Measurements from ENCODE around the gene PLEK. TPM values are rescaled to one million over a fixed set of nuclear protein-coding genes. Genes with fewer than 3 reads are reported as not detected.

PLEK gene
- total and polyA plus RNA-seq, 10 of the 15 experiments (the other 5 are each of a cell fraction or from before 2014, with no cell fraction given): 229 to 804 (median 362) TPM

DNA sequence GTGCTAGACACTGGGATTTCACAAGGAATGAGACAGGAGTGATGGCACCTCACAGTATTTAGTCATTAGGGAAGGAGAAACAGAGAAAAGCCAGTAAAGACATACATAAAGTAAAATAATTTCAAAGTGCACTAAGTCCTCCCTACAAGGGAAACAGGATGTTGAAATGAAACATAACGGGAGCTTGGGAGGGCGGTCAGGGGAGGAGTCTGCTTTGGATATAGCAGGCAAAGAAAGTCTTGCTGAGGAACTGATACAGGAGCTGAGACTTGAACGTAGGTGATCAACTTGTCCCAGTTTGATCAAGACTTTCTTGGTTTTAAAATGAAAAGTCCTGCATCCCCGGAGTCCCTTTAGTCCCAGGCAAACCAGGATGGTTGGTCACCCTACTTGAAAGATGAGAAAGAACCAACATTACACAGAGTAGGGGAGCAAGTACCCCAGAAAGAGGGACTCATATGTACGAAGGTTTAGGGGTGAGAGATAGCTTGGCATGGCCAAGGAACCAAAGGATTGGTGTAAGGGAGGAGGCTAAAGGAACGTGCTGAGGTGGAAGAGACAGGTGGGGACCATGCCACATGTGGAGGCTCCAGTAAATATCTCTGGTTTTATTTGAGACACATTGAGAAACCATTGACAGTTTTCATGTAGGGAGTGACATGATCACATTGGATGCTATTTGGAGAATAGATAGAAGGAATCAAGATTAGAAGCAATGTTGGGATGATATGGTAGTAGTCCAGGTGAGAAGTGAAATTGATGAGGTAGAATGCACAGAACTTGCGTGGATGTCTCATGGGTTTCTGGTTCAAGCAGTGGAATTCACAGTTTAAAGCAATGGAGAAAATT, 73.6 kb downstream of the PLEK start (continued):
- TF ChIP-seq, protein P1, sequence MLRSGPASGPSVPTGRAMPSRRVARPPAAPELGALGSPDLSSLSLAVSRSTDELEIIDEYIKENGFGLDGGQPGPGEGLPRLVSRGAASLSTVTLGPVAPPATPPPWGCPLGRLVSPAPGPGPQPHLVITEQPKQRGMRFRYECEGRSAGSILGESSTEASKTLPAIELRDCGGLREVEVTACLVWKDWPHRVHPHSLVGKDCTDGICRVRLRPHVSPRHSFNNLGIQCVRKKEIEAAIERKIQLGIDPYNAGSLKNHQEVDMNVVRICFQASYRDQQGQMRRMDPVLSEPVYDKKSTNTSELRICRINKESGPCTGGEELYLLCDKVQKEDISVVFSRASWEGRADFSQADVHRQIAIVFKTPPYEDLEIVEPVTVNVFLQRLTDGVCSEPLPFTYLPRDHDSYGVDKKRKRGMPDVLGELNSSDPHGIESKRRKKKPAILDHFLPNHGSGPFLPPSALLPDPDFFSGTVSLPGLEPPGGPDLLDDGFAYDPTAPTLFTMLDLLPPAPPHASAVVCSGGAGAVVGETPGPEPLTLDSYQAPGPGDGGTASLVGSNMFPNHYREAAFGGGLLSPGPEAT (IDR thresholded peaks at IDR 0.05; ENCODE audit: low read depth): 0 out of 2 replicates have a peak, but pooled peaks have one; percentile 18
- TF ChIP-seq ZNF24 (IDR thresholded peaks at IDR 0.05) (no peak), PML (IDR thresholded peaks at IDR 0.05; ENCODE audit: low read length) (peak; percentile 100), CBX5 (IDR thresholded peaks at IDR 0.05; ENCODE audit: low read depth) (no peak), CREB1 (IDR thresholded peaks at IDR 0.05; ENCODE audit: low read depth) (peak; percentile 45; the same call in 1 of the 2 replicates), BMI1 (IDR thresholded peaks at IDR 0.05; ENCODE audit: borderline replicate concordance) (peak; percentile 87), MTA3 (IDR thresholded peaks at IDR 0.05; ENCODE audit: borderline replicate concordance, low read length) (peak; percentile 98)
- TF ChIP-seq, protein P2, sequence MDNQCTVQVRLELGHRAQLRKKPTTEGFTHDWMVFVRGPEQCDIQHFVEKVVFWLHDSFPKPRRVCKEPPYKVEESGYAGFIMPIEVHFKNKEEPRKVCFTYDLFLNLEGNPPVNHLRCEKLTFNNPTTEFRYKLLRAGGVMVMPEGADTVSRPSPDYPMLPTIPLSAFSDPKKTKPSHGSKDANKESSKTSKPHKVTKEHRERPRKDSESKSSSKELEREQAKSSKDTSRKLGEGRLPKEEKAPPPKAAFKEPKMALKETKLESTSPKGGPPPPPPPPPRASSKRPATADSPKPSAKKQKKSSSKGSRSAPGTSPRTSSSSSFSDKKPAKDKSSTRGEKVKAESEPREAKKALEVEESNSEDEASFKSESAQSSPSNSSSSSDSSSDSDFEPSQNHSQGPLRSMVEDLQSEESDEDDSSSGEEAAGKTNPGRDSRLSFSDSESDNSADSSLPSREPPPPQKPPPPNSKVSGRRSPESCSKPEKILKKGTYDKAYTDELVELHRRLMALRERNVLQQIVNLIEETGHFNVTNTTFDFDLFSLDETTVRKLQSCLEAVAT (IDR thresholded peaks at IDR 0.05): 0 out of 2 replicates have a peak, but pooled peaks have one; percentile 30
- TF ChIP-seq, protein P3, sequence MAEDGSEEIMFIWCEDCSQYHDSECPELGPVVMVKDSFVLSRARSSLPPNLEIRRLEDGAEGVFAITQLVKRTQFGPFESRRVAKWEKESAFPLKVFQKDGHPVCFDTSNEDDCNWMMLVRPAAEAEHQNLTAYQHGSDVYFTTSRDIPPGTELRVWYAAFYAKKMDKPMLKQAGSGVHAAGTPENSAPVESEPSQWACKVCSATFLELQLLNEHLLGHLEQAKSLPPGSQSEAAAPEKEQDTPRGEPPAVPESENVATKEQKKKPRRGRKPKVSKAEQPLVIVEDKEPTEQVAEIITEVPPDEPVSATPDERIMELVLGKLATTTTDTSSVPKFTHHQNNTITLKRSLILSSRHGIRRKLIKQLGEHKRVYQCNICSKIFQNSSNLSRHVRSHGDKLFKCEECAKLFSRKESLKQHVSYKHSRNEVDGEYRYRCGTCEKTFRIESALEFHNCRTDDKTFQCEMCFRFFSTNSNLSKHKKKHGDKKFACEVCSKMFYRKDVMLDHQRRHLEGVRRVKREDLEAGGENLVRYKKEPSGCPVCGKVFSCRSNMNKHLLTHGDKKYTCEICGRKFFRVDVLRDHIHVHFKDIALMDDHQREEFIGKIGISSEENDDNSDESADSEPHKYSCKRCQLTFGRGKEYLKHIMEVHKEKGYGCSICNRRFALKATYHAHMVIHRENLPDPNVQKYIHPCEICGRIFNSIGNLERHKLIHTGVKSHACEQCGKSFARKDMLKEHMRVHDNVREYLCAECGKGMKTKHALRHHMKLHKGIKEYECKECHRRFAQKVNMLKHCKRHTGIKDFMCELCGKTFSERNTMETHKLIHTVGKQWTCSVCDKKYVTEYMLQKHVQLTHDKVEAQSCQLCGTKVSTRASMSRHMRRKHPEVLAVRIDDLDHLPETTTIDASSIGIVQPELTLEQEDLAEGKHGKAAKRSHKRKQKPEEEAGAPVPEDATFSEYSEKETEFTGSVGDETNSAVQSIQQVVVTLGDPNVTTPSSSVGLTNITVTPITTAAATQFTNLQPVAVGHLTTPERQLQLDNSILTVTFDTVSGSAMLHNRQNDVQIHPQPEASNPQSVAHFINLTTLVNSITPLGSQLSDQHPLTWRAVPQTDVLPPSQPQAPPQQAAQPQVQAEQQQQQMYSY (CRISPR knock-in tag; IDR thresholded peaks at IDR 0.05): peak; percentile 99
- TF ChIP-seq, protein P4, sequence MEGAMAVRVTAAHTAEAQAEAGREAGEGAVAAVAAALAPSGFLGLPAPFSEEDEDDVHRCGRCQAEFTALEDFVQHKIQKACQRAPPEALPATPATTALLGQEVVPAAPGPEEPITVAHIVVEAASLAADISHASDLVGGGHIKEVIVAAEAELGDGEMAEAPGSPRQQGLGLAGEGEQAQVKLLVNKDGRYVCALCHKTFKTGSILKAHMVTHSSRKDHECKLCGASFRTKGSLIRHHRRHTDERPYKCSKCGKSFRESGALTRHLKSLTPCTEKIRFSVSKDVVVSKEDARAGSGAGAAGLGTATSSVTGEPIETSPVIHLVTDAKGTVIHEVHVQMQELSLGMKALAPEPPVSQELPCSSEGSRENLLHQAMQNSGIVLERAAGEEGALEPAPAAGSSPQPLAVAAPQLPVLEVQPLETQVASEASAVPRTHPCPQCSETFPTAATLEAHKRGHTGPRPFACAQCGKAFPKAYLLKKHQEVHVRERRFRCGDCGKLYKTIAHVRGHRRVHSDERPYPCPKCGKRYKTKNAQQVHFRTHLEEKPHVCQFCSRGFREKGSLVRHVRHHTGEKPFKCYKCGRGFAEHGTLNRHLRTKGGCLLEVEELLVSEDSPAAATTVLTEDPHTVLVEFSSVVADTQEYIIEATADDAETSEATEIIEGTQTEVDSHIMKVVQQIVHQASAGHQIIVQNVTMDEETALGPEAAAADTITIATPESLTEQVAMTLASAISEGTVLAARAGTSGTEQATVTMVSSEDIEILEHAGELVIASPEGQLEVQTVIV (IDR thresholded peaks at IDR 0.05; ENCODE audit: borderline replicate concordance, partially characterized antibody): no peak
- TF ChIP-seq, protein P5, sequence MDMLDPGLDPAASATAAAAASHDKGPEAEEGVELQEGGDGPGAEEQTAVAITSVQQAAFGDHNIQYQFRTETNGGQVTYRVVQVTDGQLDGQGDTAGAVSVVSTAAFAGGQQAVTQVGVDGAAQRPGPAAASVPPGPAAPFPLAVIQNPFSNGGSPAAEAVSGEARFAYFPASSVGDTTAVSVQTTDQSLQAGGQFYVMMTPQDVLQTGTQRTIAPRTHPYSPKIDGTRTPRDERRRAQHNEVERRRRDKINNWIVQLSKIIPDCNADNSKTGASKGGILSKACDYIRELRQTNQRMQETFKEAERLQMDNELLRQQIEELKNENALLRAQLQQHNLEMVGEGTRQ (IDR thresholded peaks at IDR 0.05; ENCODE audit: borderline replicate concordance, low read depth, low read length): no peak
- TF ChIP-seq, protein P6, sequence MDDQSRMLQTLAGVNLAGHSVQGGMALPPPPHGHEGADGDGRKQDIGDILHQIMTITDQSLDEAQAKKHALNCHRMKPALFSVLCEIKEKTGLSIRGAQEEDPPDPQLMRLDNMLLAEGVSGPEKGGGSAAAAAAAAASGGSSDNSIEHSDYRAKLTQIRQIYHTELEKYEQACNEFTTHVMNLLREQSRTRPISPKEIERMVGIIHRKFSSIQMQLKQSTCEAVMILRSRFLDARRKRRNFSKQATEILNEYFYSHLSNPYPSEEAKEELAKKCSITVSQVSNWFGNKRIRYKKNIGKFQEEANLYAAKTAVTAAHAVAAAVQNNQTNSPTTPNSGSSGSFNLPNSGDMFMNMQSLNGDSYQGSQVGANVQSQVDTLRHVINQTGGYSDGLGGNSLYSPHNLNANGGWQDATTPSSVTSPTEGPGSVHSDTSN (IDR thresholded peaks at IDR 0.05; ENCODE audit: insufficient replicate concordance, low read depth, low read length): peak; percentile 76

Data from GM12878 (cell line).